ENCODE measurements around the gene PCDHGA8.

DNA sequence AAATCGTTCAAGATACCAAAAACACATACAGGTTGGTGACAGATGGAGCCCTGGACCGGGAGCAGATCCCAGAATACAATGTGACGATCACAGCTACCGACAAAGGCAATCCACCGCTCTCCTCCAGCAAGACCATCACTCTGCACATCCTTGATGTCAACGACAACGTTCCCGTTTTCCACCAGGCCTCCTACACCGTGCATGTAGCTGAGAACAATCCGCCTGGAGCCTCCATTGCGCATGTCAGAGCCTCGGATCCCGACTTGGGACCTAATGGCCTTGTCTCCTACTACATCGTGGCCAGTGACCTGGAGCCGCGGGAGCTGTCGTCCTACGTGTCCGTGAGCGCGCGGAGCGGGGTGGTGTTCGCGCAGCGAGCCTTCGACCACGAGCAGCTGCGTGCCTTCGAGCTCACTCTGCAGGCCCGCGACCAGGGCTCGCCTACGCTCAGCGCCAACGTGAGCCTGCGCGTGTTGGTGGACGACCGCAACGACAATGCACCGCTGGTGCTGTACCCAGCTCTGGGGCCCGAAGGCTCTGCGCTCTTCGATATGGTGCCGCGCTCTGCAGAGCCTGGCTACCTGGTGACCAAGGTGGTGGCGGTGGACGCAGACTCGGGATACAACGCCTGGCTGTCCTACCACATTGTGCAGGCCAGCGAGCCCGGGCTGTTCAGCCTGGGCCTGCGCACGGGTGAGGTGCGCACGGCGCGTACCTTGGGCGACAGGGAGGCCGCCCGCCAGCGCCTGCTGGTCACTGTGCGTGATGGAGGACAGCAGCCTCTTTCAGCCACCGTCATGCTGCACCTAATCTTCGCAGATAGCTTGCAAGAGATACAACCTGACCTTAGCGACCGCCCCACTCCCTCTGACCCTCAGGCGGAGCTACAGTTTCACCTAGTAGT is 20.6 kb upstream of the PCDHGA8 start:
- TF ChIP-seq, protein P1, sequence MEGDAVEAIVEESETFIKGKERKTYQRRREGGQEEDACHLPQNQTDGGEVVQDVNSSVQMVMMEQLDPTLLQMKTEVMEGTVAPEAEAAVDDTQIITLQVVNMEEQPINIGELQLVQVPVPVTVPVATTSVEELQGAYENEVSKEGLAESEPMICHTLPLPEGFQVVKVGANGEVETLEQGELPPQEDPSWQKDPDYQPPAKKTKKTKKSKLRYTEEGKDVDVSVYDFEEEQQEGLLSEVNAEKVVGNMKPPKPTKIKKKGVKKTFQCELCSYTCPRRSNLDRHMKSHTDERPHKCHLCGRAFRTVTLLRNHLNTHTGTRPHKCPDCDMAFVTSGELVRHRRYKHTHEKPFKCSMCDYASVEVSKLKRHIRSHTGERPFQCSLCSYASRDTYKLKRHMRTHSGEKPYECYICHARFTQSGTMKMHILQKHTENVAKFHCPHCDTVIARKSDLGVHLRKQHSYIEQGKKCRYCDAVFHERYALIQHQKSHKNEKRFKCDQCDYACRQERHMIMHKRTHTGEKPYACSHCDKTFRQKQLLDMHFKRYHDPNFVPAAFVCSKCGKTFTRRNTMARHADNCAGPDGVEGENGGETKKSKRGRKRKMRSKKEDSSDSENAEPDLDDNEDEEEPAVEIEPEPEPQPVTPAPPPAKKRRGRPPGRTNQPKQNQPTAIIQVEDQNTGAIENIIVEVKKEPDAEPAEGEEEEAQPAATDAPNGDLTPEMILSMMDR (IDR thresholded peaks at IDR 0.05; ENCODE audit: low read depth, low read length, missing input control): no peak
- TF ChIP-seq TAF1 (conservative IDR thresholded peaks at IDR 0.05): no peak
- no peak for TF ChIP-seq YY1 (IDR thresholded peaks at IDR 0.05)

Measured in liver (tissue), 3 donors.